ENCODE results near the gene GPD2.
A peak's percentile ranks its signal among the peaks of the same experiment; 100 is the strongest.

The GPD2 gene

GRCh38 chr2:156411835-156412234, 24.3 kb upstream of the GPD2 start:
- no peaks in the 10 kb centered on the region for H3K27me3 ChIP-seq (ENCODE audit: insufficient read depth, low read depth, severe bottlenecking)
- H3K9me3 ChIP-seq (ENCODE audit: severe bottlenecking): no peaks in the 10 kb centered on the region
- no peak overlapping the region for H3K4me3 ChIP-seq (ENCODE audit: low read depth, low read length)
- H3K27ac ChIP-seq: no peak overlapping the region
- no peak for TF ChIP-seq CTCF (IDR thresholded peaks at IDR 0.05; ENCODE audit: low read depth, low read length)
- H3K36me3 ChIP-seq: no peaks in the 10 kb centered on the region
- DNase-seq: no peak

GRCh38 chr2:156421851-156422250, 14.3 kb upstream of the GPD2 start:
- Histone ChIP-seq H3K36me3 (no peaks in the 10 kb centered on the region), H3K9me3 (ENCODE audit: severe bottlenecking) (peaks cover 4% of the 10 kb centered on the region), H3K4me3 (ENCODE audit: low read depth, low read length) (no peak overlapping the region), H3K27ac (no peak overlapping the region), H3K27me3 (ENCODE audit: insufficient read depth, low read depth, severe bottlenecking) (no peaks in the 10 kb centered on the region)
- DNase-seq: no peak
- no peak for TF ChIP-seq CTCF (IDR thresholded peaks at IDR 0.05; ENCODE audit: low read depth, low read length)

GRCh38 chr2:156423674-156424282, 12.4 kb upstream of the GPD2 start:
- Histone ChIP-seq H3K27me3 (ENCODE audit: insufficient read depth, low read depth, severe bottlenecking) (no peaks in the 10 kb centered on the region), H3K27ac (peak overlapping the region; percentile 80), H3K36me3 (no peaks in the 10 kb centered on the region), H3K9me3 (ENCODE audit: severe bottlenecking) (peaks cover 4% of the 10 kb centered on the region), H3K4me3 (ENCODE audit: low read depth, low read length) (peak overlapping the region; percentile 26)
- TF ChIP-seq CTCF (IDR thresholded peaks at IDR 0.05; ENCODE audit: low read depth, low read length): no peak
- DNase-seq: peak; percentile 47

GRCh38 chr2:156427074-156427473, 9.1 kb upstream of the GPD2 start:
- no peak for DNase-seq
- no peak overlapping the region for H3K27ac ChIP-seq
- no peaks in the 10 kb centered on the region for H3K36me3 ChIP-seq
- H3K9me3 ChIP-seq (ENCODE audit: severe bottlenecking): no peaks in the 10 kb centered on the region
- no peaks in the 10 kb centered on the region for H3K27me3 ChIP-seq (ENCODE audit: insufficient read depth, low read depth, severe bottlenecking)
- no peak for TF ChIP-seq CTCF (IDR thresholded peaks at IDR 0.05; ENCODE audit: low read depth, low read length)
- H3K4me3 ChIP-seq (ENCODE audit: low read depth, low read length): no peak overlapping the region

GRCh38 chr2:156429211-156429610, 7.0 kb upstream of the GPD2 start:
- Histone ChIP-seq H3K9me3 (ENCODE audit: severe bottlenecking) (no peaks in the 10 kb centered on the region), H3K36me3 (no peaks in the 10 kb centered on the region), H3K27ac (peak overlapping the region; percentile 31), H3K4me3 (ENCODE audit: low read depth, low read length) (no peak overlapping the region), H3K27me3 (ENCODE audit: insufficient read depth, low read depth, severe bottlenecking) (no peaks in the 10 kb centered on the region)
- no peak for TF ChIP-seq CTCF (IDR thresholded peaks at IDR 0.05; ENCODE audit: low read depth, low read length)
- no peak for DNase-seq

Measured in WERI-Rb-1 (cell line).